Epithelial cell of proximal tubule (primary cell): ENCODE measurements around the gene EHD1. TPM values are rescaled to one million over a fixed set of nuclear protein-coding genes. Genes with fewer than 3 reads are reported as not detected.

Experiments
- DNase-seq: peaks from one replicate; pipeline ENCODE4 v3.0.0-alpha.2; 2011; ENCODE audit warnings: low read depth
- H3K4me3 ChIP-seq: 2 replicates; pipeline ENCODE4 v1.5.1; 2011; ENCODE audit warnings: low read depth, mild to moderate bottlenecking, low read length
- total RNA-seq: library from RNA; depleted of rRNA; stranded (reverse); fragments of >200 nt; gene quantifications from 2 replicates; pipeline ENCODE4 v1.2.3, GENCODE V29; 2015
- TF ChIP-seq, protein P1 (sequence below): conservative IDR thresholded peaks from 2 replicates; pipeline ENCODE4 v1.5.1; 2012; ENCODE audit warnings: low read depth, mild to moderate bottlenecking, low read length

The EHD1 gene
- total RNA-seq, 1 donor from 2014 or later: 82.7 TPM

DNA sequence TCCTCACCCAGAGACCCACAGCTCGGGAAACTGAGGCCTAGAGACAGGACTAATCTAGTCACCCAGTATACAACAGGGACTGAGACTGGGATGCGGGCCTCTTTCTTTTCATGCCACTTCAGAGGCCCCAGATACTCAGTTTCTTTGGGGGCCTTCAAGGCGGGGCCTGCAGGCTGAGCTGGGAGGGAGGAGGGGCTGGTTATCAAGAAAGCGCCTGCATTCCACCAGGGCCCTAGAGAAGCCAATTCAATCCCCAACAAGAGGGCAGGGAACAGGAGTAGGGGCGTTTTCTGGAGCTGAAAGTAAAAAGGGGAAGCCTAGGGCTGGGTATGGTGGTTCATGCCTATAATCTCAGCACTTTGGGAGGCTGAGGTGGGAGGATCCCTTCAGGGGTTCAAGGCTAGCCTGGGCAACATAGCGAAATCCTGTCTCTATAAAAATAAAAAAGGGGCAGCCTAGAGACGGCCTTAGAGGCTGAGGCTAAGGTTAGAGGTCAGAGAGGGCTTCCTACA, 37.0 kb upstream of the EHD1 start:
- H3K4me3 ChIP-seq: peak overlapping the region; percentile 97
- TF ChIP-seq, protein P1, sequence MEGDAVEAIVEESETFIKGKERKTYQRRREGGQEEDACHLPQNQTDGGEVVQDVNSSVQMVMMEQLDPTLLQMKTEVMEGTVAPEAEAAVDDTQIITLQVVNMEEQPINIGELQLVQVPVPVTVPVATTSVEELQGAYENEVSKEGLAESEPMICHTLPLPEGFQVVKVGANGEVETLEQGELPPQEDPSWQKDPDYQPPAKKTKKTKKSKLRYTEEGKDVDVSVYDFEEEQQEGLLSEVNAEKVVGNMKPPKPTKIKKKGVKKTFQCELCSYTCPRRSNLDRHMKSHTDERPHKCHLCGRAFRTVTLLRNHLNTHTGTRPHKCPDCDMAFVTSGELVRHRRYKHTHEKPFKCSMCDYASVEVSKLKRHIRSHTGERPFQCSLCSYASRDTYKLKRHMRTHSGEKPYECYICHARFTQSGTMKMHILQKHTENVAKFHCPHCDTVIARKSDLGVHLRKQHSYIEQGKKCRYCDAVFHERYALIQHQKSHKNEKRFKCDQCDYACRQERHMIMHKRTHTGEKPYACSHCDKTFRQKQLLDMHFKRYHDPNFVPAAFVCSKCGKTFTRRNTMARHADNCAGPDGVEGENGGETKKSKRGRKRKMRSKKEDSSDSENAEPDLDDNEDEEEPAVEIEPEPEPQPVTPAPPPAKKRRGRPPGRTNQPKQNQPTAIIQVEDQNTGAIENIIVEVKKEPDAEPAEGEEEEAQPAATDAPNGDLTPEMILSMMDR: no peak

DNA sequence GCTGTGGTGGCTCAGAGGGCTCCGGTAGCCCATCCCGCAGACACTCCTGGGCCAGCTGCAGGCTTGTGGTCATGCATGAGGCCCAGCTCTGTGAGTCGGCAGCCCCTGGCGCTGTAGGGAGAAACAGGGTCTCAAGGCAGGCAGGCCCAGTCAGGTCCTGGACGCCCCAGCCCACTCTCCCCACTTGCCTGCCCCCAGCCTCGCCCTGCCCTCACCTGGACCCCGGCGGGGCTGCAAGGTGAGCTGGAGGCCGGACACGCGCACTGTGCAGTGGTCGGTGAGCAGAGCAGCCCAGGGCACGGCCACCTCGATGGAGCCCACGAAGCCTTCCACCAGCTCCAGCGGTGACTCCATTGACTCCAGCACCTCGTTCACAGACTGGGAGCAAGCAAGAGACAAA, 35.7 kb upstream of the EHD1 start:
- TF ChIP-seq, protein P1: no peak
- no peak for DNase-seq
- H3K4me3 ChIP-seq: no peak overlapping the region

More for the DNA sequence above, 37.0 kb upstream of the EHD1 start:
- DNase-seq: no peak

DNA sequence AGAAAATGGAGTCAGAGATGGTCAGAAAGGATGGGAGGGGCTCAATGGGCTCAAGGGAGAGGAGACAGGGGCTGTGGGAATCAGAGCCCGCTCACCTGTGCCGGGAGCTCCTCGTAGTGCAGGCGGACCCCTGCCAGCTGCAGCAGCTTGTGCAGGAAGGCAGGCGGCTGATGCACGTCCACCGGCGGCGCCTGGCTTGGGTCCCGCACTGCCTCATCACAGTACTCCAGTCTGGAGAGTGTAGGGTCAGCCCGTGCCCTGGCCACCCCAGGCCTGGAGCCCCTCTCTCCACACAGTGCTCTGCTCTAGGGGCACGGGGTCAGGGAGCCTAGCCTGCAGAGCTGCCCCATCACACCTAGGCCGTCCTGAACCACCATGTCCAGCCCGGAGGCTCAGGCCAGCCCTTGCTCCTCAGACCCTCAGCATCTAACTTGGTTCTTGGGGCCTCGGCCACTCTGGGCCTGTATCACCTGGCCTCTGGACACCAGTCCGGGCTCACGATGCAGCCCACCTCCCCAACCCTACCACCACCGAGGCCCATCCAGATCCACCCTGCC, 34.8 kb upstream of the EHD1 start:
- no peak overlapping the region for H3K4me3 ChIP-seq
- TF ChIP-seq, protein P1: no peak
- no peak for DNase-seq

DNA sequence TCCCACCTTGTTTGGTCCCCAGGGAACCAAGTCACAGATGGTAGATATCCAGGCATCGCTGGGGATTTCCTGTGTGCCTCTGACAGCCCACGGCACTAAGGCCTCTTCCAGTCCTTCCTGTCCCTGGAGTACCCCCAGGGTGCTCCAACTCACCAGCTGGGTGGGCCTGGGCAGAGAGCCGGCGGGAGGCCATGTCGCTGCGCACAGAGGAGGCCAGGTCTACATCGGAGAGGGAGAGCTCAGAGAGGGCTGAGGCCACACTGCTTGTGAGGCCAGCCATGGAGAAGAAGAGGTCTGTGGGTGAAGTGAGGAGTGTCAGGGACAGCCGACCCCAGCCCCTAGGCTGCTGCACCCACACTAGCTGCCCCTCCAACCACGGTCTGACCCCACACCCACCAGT, 33.3 kb upstream of the EHD1 start:
- DNase-seq: no peak

DNA sequence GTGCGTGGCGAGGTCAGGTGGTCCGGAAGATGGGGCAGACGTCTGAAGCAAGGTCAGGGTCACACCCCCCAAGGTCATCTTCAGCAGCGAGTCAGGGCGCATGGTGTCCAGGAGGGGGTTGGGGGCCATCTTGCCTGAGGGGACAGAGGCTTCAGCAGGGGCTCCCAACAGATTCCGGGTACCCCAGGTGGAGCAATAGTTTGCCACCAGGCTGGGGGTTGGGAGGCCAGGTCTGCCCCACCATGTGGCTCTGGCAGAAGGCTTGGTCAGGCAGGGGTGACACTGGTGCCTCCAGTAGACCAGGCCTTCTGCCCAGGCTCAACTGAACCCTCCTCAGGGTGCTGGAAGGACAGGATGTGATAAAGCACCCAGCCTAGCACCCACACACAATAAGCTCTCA, 32.7 kb upstream of the EHD1 start:
- no peak overlapping the region for H3K4me3 ChIP-seq
- DNase-seq: no peak
- TF ChIP-seq, protein P1: no peak

More for the DNA sequence above, 33.3 kb upstream of the EHD1 start:
- H3K4me3 ChIP-seq: no peak overlapping the region
- TF ChIP-seq, protein P1: no peak

- TF ChIP-seq, protein P1: no peak
- no peak for DNase-seq
- no peak overlapping the region for H3K4me3 ChIP-seq
Observed at GRCh38 chr11:64910451-64911093, 32.2 kb upstream of the EHD1 start.
